ENCODE data around the gene TRNAU1AP.
"Not testable (repeated sequence)": the region's sequence is repeated elsewhere in the genome, so short reads cannot be mapped to it uniquely, and the experiment has no call there.

Gene TRNAU1AP

DNA sequence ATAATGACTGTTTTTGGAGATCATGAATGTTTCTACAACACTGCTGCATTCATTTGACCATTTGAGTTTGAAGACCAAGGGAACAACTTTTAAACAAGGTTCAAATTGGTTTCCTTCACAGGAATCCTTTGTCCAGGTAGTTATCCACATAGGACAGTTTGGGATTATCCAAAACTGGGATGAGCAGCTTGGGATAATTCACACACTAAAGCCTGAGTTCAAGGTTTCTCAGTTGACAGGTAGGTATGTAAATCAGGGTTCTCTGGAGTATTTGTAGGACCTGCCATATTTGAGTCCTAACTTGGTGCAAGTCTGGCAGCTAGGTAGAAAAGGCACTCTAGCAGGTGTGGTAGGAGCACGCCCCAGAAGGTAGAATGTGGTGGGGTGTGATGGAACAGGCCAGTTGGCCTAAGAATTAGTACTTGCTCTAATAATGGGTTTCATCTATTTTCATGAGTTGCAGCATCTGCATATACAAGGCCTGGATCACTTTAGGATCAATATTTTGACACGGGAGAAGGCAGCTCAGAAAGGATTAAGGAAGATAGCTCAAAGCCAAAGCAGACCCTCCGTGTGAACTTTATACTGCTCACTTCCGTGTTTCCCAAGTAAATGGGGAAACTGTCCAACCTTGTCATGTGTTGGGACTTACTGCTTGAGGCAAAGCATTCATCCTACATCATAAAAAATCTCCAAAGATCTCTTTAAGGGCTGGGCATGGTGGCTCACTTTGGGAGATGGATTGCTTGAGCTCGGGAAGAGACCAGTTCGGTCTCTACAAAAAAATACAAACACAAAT, 25.1 kb downstream of the TRNAU1AP start:
- DNase-seq (ENCODE audit: low read depth): no peak
- in situ Hi-C loops (cut with HindIII; ENCODE audit: low sequenced_read_pairs): no loop called here
- TF ChIP-seq CTCF (IDR thresholded peaks at IDR 0.05; ENCODE audit: low read depth, low read length, missing control alignments): no peak
- H3K4me3 ChIP-seq (ENCODE audit: low read depth, low read length): no peak overlapping the region

- in situ Hi-C loops (cut with HindIII; ENCODE audit: low sequenced_read_pairs): no loop called here
- no peak for TF ChIP-seq CTCF (IDR thresholded peaks at IDR 0.05; ENCODE audit: low read depth, low read length, missing control alignments)
- no peak for DNase-seq (ENCODE audit: low read depth)
- no peak overlapping the region for H3K4me3 ChIP-seq (ENCODE audit: low read depth, low read length)
Observed at GRCh38 chr1:28578696-28579218, 25.9 kb downstream of the TRNAU1AP start.

- peak overlapping the region; percentile 98 for H3K4me3 ChIP-seq (ENCODE audit: low read depth, low read length)
- in situ Hi-C loops (cut with HindIII; ENCODE audit: low sequenced_read_pairs): no loop called here
- no peak for TF ChIP-seq CTCF (IDR thresholded peaks at IDR 0.05; ENCODE audit: low read depth, low read length, missing control alignments)
- no peak for DNase-seq (ENCODE audit: low read depth)
Observed at GRCh38 chr1:28579401-28579800, 26.5 kb downstream of the TRNAU1AP start.

DNA sequence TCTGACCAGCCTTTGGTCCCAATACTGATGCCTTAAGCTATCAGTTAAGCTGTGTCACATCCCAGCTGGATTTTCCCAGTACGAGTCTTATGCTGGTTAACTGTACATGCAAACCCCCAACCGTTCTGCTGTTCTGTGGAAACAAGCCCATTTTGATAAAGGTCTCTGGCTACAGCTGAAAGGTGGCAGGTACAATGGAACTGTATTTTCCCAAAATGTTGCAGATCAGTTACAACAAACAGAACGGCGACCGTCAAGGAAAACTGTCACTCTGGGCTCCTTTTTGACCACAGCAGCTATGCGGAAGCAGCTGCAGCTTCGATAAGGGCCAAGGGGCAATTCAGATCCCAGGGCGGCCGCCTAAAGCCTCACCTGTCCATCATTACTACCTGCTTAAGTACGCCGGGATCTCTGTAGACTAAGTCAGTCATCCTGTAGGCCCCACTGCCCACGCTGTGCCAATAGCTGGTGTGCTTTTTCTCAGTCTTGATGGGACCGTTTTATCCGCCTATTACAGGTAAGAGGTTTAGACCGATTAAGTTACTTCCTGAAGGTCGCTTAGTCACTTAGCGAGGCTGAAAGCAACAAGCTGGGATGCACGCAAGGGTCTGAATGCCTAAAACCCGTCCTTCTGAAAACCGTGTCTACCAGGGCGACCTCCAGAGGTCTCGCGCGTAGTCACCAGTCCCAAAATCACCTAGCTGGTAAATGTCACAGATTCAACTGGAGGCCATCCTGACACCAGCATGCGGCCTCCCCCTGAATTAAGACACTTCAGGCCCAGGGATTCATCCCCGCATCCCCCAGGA, 28.0 kb downstream of the TRNAU1AP start:
- DNase-seq (ENCODE audit: low read depth): no peak
- H3K4me3 ChIP-seq (ENCODE audit: low read depth, low read length): peak overlapping the region; percentile 98
- no peak for TF ChIP-seq CTCF (IDR thresholded peaks at IDR 0.05; ENCODE audit: low read depth, low read length, missing control alignments)
- in situ Hi-C loops (cut with HindIII; ENCODE audit: low sequenced_read_pairs): no loop called here

- peak overlapping the region; percentile 98 for H3K4me3 ChIP-seq (ENCODE audit: low read depth, low read length)
- no peak for TF ChIP-seq CTCF (IDR thresholded peaks at IDR 0.05; ENCODE audit: low read depth, low read length, missing control alignments)
- in situ Hi-C loops (cut with HindIII; ENCODE audit: low sequenced_read_pairs): no loop called here
Observed at GRCh38 chr1:28581531-28582247, 28.8 kb downstream of the TRNAU1AP start.

DNA sequence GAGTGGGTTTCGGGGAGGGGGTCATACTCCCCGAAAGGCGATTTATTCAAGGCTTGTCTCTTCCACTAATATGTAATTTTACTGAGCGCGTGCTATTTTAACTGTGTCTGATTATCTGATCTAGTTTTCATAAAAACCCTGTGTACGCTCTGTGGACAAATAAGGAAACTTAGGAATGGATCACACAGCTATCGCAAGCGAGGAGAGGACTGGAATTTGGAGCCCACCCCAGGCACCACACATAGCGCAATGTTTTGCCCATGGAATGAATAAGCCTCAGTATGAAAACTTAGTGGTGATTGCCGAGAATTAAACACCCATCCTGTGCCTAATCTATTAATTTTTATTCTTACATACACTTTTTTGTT, 29.3 kb downstream of the TRNAU1AP start:
- DNase-seq (ENCODE audit: low read depth): no peak
- no peak for TF ChIP-seq CTCF (IDR thresholded peaks at IDR 0.05; ENCODE audit: low read depth, low read length, missing control alignments)
- peak overlapping the region; percentile 98 for H3K4me3 ChIP-seq (ENCODE audit: low read depth, low read length)
- in situ Hi-C loops (cut with HindIII; ENCODE audit: low sequenced_read_pairs): no loop called here

More at GRCh38 chr1:28581531-28582247, 28.8 kb downstream of the TRNAU1AP start:
- peak; percentile 90 for DNase-seq (ENCODE audit: low read depth)

- in situ Hi-C loops (cut with HindIII; ENCODE audit: low sequenced_read_pairs); DNase-seq (ENCODE audit: low read depth): not testable (repeated sequence)
Observed at GRCh38 chr1:28586585-28587391, 33.9 kb downstream of the TRNAU1AP start.

More at GRCh38 chr1:28586585-28587391, 33.9 kb downstream of the TRNAU1AP start:
- not testable (repeated sequence) for H3K4me3 ChIP-seq (ENCODE audit: low read depth, low read length)
